Activated CD8-positive, alpha-beta memory T cell treated with anti-CD3 and anti-CD28 coated beads for 48 hours (primary cell): ENCODE results near the gene PHB1.
"Not testable (repeated sequence)": the region's sequence is repeated elsewhere in the genome, so short reads cannot be mapped to it uniquely, and the experiment has no call there.

Experiments used
- DNase-seq, 3 experiments: peaks; one replicate each; pipeline ENCODE4 v3.0.0-alpha.2; 2020; ENCODE audit warnings: low read depth in 2 of 3, low spot score in 2 of 3

Gene PHB1

DNA sequence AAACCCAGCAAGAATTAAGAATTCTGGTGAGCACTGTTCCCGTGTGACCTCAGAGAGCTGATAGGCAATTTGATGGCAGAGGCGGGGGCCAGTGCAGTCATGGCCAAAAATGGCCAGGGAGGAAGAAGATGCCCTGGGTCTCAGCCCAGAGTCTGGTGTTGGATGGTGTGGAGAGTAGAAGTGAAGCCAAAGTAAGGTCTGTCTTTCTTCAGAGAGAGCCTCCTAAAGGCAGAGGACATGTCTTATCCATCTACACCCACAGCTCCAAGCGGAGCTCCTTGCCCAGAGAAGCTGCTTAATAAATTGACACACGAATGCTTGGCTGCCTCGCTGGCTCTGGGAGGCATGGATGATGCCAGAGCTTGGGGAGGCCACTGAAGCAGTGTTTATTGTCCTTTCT is 32.9 kb downstream of the PHB1 start:
- DNase-seq: no peak

DNA sequence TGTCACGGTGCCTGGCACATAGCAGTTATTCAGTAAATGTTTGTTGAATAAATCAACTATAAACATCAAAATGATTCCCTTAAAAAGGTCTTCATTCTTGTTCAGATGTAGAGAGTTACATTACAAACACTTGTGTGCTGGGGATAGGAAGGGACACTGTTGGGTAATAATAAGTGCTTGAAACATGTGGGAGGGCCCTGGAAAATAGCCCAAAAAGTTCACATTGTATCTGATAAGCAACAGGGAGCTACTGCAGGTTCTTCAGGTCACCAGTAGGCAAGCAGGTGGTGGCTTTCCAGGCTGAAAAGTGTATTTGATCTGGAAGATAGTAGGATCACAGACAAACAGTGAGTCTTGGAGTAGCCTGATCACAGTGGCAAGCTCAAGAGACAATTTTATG is 33.6 kb downstream of the PHB1 start:
- no peak for DNase-seq

DNA sequence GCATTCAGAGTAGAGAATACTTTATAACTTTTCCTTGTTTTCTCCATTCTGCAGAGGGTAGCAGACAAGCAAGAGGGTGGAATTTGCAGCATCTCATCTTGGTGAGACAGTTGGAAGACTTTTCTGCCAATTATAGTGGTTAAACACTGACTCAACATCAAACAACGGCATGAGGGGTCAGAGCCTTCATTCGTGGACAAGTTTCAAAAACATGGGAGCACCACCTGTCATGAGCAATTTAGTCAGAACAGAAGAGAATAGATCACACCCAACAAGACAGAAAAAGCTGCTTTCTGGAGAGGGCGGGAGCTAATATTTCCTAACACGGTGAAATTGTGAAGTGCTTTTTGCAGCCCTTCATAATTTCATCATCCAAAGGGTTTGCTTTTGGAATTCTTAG is 34.8 kb downstream of the PHB1 start:
- no peak for DNase-seq

DNA sequence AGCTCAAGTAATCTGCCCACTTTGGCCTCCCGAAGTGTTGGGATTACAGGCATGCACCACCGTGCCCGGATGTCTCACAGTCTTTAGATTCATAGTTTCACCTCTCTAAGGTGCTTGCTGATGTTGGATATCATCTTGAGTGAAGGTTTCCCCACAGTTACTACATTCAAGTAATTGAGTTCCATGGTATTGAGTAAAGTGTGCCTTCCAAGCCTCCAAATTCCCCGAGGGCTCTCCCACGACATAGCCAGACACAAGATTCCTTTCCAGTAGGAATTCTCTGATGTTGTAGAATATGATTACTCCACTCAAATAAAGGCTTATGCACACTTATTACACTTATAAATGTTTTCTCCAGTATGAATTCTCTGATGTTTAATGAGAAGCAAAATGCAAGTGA is 36.4 kb downstream of the PHB1 start:
- no peak for DNase-seq

DNA sequence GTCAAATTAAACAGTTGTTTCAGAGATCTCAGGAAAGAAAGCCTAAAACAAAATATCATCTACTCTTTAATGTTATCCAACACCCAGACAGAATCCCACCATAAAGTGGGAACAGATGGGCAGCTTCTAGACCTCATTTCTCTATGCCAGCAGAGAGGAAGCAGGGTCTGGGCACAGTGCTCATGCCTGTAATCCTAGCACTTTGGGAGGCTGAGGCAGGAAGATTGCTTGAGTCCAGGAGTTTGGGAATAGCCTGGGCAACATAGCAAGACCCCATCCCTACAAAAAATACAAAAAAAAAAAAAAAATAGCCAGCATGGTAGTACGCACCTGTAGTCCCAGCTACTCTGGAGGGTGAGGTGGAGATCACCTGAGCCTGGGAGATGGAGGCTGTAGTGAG is 39.1 kb downstream of the PHB1 start:
- DNase-seq: no peak

DNA sequence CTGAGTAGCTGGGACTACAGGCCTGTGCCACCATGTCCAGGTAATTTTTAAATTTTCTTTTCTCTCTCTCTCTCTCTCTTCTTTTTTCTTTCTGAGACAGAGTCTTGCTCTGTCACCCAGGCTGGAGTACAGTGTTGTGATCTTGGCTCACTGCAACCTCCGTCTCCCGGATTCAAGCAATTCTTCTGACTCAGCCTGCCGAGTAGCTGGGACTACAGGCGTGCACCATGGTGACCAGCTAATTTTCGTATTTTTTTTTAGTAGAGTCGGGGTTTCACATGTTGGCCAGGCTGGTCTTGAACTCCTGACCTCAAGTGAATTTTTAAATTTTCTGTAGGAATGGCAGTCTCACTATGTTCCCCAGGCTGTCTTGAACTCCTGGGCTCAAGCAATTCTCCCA is 41.6 kb downstream of the PHB1 start:
- no peak for DNase-seq

DNA sequence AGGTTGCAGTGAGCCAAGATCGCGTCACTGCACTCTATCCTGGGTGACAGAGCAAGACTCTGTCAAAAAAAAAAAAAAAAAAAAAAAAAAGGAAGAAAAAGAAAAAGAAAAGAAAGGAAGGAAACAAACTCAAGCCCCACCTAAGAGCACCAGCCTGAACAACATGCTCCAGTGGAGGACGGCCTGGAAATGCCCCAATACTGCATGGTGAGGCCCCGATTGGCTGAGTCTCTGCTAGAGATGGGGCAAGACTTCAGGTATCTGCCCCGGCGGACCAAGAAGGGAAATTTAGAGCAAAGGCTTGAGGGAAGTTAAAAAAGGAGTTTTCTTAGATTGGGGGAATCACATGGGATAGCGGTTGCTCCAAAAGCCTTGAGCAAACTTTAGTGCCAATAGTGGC is 42.3 kb downstream of the PHB1 start:
- no peak for DNase-seq

DNA sequence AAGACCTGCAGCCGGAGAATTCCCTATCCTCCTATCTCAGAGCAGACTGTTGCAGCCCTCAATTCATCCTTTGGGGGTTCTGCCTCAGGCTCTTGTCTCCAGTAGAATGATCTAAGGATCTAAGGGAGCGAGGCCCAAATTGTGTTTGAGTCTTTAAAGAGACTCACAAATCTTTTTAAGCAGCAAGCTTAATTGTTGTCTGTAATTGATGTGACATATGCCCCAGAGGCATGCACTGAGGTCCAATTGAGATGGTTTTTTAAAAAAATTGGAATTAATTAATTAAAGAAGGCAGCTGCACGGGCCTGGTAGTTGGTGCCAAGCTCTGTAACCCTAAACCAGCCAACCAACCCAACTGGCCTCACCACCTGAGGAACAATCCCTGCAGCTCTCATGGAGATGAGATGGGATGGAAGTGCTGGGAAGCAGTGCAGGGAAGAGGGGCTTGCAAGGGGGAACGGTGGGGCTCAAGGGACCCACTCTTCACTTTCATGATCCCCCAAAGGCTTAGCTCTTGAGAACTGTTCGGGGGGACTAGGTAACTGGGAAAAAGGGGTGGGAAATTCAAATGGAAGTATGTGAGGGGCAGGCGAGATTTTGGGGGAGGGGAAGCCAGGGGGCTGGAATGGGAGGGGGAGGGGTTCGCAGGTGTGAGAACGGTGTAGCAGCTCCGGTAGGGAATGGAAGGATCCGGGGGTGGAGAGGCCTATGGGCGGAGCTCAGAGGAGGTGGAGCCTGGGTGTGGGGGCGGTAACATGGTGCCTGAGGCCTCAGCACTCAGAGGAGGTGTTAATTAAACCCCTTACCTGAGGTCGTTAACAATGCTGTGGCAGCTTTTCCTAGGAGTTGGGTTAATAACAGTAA is 43.5 kb downstream of the PHB1 start:
- no peak for DNase-seq

DNA sequence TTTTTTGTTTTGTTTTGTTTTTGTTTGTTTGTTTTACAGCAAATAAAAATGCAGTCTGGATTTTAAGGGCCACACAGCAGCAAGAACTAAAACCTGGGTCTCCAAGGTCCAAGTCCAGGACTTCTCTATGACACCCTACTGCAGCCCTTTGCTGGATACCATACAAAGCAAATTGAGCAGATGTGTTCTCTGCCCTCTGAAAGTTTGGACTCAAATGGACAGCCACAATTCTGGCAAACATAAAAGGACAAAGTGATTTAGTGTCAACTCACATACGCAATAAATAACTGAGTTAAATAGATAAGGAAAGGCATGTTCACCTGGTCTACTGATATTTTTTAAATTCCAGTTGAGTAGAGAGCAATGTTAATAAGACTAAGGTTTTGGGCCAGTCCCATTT is 44.9 kb downstream of the PHB1 start:
- DNase-seq: no peak

DNA sequence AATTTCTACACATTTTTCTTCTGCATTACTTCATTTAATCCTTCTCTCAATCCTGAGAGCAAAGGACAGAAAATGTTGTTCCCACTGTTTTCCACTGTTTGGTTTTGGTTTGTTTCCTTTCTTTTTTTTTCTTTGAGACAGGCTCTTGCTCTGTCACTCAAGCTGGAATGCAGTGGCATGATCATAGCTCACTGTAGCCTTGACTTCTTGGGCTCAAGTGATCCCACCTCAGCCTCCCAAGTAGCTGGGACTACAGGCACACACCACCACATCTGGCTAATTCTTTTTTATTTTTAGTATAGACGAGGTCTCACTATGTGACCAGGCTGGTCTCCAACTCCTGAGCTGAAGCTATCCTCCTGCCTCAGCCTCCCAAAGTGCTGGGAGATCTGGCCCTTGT is 45.6 kb downstream of the PHB1 start:
- DNase-seq: no peak

DNA sequence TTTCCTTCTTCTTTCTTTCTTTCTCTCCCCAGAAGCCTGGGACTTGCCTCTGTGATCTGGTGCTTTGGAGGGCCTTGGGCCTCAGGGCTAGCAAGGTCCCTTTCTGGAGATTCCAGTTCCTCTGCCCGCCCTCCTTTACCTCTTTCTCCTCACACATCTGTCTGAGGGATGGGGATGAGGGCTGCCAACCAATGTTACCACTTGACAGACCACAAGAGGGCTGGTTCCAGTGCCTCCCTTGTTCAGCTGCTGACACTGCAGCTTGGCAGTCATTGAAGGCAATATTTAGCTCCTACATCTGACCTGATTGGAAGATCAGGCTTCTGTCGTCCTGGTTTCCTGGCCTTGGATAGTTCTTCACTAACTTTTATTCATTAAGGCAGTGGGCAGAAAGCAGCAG is 49.0 kb downstream of the PHB1 start:
- DNase-seq: no peak

DNA sequence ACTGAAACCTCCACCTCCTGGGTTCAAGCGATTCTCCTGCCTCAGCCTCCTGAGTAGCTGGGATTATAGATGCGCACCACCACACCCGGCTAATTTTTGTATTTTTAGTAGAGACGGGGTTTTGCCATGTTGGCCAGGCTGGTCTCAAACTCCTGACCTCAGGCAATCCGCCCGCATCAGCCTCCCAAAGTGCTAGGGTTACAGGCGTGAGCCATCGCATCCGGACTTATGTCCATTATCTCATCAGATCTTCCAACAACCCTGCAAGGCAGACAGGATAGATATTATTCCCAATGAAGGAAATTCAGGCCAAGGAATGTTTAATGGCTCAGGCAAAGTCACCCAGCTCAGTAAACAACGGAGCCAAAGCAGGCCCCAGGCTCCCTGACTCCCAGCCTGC is 49.6 kb downstream of the PHB1 start:
- not testable (repeated sequence) for DNase-seq

DNA sequence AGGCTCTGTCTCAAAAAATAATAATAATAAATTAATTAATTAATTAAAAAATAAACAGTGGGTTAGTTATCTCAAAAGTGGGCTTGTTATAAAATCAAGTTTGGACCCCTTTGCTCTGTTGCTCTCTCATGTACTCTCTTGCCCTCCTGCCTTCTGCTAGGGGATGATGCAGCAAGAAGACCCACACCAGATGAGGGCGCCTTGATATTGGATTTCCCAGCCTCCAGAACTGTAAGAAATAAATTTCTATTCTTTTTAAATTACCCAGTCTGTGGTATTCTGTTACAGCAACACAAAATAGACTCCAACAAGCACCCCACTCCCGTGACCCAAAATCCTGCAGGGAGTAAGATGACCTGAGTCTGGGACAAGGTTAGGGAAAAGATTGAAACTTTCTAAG is 50.6 kb downstream of the PHB1 start:
- no peak for DNase-seq

DNA sequence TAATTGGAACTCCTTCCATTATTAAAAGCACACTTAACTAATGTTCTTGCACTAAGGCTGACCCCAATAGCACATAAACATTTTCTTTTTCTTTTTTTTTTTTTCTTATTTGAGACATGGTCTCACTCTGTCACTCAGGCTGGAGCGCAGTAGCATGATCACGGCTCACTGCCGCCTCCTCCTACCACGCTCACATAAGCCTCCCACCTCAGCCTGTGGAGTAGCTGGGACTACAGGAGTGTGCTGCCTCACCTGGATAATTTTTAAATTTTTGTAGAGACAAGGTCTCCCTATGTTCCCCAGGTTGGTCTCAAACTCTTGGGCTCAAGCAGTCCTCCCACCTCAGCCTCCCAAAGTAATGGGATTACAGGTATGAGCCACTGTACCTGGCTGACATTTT is 51.4 kb downstream of the PHB1 start:
- DNase-seq: no peak

DNA sequence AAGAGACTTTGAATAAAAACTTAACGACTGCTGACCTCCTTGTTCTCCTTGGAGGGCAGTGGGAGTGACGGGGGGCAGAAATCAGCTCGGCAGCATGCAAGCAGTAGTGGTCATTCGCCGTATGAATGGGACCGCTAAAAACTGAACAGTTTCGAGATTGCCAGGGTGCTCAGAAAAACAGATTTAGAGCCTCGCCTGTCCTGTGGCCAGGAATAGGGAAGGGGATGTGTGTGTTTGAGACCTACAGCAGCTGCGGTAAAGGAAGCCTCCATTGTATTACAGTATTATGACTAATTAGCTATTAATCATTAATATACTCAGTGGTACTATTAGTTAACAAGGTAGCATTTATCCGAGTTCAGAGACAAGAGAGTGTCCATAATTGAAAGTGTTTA is 52.0 kb downstream of the PHB1 start:
- DNase-seq: no peak

DNA sequence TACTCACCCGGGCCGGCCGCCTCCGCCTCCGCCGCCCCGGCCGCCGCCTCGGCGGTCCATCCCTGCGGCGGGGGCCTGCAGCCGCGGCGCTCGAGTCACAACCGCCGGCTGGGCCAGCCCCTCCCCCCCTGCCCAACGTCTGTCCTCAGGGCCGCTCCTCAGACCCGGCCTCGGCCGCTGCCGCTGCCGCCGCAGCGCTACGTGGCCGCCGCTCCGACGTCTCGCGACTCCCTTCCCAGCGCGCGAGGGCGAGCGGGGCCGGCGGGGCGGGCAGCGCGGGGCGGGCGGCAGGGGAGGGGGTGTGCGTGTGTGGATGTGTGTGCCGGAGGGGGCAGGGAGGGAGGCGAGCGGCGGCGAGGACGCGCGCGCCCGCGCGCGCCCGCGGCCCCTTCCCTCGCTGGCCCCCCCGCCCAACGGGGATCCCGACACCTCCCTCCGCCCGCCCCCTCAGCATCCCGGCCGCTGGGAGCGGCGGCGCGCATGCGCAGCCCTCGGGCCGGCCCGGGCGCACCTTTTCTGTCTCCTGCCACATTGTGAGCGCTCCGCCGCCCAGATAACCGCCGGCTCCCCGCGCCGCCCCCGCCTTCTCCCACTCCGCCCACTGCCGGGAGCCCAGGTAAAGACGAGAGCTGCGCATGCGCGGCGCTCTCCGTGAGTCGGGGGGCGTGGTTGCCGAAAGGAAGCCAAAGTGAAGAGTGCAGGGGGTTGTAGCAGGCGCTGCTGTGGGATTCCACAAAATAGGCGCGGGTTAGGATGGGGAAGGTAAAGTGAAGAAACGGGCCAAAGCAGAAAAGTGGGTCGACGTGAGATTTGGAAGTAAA is 52.6 kb downstream of the PHB1 start, which contains the start of gene ZNF652:
Gene ZNF652 (minus strand): TSS at position 349 of the 821 bp plus-strand sequence. CDS start 44,525 bp downstream, outside the sequence.
- peak; percentile 68 to 82 (median 71) for DNase-seq

DNA sequence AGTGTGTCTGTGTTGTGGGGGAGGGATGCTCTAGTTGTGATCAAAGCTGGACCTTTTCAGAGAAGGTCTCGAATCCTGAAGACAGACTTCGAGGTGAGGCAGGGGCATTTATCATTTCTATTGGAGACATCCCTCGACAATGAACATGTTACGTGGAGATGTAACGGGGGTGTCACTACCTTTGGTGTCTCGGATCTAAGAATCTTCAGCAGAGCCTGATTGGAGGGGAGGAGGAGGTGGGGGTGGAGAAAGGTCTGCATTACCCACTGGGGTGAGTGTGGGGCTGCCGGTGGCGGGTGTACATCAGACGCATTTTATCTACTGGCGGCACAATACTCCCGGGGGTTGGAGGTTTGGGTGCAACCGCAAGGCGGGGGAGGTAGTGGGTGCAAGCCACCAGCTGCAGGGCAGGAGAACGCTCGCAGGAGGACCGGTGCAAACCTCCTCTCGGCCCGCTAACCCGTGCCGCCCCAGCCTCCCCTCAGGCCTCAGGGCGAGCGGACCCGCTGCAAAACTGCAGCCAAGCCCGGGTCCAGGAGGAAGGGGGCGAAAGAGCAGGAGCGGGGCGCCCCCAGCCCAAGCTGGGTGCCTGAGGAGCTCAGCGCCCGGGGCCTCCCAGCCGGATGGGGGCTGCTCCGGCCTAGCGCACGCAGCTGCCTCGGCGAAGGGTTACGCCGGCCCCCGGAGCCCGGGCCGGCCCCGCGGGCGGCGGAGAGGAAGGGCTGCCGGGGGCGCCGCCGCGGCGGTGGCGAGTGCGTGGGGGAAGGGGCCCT is 53.4 kb downstream of the PHB1 start:
- DNase-seq: peak; percentile 40 to 50 (median 47)

DNA sequence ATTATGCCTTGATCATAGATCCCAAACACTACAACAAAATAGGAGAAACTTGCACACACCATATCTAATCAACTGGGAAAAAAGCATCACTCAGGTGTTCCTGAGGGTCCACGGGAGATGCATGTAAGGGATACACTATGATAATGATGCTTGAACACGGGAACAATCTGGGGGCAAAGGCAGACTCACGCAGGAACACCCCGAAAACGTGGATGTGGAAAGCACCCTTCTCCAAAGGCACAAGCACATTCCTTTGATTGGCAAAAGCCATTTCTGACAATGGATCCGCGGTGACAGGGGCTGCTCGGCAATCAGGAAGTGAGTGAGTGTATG is 53.9 kb downstream of the PHB1 start:
- no peak for DNase-seq

DNA sequence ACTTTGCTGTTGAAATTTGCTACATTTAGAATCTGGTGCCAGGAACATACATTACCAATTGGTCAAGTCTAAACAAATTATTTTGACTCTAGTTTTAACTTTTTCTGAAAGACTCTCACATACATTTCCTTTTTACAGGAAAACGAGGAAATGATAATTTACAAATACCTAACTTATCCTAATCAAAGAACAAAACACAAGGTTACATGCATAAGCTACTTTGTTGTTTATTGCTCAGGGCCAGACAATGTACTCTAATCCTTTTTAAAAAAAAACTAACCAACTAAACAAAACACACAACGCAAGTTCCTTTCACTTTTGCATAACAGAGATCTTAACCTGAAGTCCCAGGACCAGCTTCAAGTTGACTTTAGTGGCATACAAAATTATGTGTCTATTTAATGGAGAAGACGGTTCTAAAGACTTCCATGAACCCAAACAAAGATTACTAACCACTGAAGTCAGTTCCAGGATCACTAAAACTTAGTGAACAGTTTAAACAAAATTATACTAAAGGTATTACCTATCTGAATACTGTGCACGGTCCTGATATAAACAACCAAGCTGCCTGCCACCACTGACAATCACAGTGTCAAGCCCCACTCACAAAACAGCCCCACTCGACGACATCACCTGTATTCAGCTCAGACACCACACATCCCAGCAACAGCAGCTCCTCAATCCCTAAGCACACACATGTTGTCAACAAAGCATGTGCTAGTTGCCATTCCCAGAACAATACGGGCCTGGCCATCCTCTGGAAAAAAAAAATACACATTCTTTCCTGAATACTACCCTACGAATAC is 54.5 kb downstream of the PHB1 start:
- no peak for DNase-seq

DNA sequence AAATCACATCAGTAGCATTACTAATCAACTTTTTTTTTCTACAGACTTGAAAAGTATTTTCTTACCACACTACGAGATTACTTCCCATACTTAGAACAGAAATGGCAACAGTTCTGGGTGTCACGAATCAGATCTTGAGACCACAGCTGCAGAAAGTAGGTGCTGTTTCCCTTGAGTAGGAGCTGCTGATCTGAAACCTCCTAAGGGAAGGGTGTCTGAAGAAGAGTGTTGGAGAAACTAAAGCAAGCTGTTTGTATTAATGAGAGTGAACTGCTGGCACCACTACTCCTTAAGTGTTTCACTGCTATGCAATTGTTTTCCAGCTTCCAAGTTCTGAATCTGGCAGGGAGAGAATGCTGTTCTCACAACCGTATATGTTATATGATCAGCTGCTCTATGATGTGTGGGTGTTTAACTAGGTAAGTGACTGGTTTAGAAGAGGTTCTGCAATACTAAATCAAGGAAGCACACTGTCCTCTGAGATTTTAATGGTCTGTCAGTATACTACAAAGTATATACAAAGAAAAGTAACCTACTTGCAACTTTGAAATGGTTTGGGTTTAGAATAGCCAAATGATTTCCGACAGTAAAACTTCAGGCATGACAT is 55.9 kb downstream of the PHB1 start:
- DNase-seq: no peak
